GM10847 (cell line): ENCODE data around the gene CTBP2.

Source experiments
- POLR2A ChIP-seq: IDR thresholded peaks from 2 replicates; pipeline ENCODE4 v1.6.1; 2011; ENCODE audit not compliant: insufficient read length; ENCODE audit errors: extremely low read depth

Gene CTBP2

DNA sequence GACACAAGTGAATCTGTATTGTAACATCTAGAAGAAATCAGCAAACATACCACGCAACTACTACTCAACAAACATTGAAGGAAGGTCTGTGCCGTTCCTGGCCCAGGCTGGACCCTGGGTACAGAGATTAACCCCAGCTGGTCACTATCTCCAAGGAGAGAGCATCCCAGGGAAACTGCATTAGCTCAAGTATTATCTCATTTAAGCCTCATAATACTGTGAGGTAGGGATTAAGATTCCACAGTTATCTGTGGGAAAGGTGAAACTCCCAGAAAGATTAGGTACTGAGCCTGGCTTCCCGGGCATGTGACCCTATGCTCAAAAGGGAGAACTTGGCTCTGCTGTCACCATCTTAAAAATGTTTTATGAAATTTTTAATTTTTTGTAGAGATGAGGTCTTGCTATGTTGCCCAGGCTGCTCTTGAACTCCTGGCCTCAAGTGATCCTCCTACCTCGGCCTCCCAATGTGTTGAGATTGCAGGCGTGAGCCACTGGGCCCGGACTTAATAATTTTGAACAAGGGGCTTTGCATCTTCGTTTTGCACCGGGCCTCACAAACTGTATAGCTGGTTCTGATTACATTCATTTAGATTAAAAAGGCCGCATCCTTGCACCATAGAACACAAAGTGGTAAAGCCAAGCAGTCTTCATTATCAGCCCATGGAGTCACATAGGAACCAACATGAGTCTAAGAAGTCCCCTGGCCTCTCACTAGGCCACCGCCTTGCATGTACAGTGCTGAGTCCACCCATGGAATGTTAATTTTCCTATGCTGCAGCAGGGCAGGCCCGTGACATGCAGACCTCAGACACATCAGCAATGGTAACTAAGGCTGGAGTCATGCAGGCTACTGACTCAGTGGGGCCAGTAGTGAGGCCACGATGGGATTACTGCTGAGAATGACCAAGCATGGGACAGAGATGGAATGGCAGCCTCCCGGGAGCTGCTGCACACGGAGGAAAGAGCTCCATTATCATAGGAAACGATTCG, 5.5 kb upstream of the CTBP2 start:
- no peak for TF ChIP-seq POLR2A

DNA sequence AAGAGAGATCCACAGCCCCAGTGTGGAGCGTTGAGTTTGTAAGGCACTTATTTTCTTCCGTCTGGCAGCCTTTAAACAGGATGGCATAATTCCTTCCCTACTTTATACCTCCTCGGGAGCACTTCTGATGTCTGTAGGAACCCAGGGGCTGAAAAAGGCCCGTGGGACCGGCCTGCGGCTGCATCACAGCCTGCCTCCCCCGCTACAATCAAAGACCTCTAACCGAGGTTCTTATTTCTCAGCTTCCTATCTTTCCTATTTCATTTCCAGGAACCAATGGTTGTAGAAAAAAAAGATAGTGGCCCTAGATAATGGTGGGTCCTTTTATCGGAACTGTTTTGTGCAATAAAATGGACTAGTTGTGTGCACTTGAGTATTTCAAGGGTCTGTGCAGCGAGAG, 4.1 kb upstream of the CTBP2 start:
- TF ChIP-seq POLR2A, result no peak

DNA sequence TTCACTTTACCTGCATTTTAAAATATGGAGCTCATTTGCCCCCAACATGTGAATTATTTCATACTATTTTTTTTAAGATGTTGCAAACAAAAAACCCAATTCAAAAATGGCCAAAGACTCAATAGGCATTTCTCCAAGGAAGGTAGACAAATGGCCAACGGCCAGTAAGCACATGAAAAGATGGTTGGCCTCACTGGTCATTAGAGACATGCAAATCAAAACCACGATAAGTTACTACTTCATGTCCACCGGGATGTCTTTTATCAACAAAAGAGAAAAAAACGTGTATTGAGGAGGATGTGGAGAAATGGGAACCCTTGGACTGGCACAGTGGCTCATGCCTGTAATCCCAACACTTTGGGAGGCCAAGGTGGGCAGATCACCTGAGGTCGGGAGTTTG, 3.4 kb upstream of the CTBP2 start:
- no peak for TF ChIP-seq POLR2A

DNA sequence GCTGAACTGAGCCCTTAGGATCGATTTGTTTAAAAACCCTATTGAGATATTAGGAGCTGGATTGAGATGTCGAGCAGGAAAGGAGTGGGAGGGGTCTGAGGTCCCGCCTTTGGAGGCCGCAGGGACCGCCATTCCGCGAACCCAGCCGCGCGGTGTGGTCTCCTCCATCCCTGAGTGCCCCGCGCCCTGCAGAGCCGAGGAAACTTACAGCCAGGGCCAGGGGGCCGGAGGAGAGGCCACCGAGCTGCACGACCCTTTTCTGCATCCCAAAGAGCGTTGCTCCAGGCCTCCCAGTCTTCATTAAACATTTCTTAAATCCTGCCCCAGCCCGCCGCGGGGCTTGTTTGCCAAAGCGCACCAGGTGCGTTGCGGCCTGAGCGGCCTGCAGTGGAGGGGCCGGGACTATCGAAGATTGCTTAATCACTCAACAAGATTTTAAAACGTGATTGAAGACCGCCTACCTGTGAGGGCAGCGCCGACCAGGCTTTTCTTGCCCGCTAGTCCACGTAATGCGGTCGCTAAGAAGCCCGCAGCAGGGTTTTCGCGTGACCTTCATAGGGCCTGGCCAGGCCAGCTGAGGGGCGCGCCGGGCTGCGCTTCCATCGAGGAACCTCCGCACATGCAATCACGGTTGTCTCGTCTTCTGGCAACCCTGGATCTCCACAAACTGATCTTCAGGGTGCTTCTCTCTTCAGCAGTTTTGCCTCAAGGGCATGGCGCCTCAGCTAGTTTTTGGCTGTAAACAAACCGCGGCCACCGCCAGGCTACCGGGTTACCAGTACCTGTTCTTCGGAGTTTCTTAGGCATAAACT, 2.0 kb upstream of the CTBP2 start:
- no peak for TF ChIP-seq POLR2A

DNA sequence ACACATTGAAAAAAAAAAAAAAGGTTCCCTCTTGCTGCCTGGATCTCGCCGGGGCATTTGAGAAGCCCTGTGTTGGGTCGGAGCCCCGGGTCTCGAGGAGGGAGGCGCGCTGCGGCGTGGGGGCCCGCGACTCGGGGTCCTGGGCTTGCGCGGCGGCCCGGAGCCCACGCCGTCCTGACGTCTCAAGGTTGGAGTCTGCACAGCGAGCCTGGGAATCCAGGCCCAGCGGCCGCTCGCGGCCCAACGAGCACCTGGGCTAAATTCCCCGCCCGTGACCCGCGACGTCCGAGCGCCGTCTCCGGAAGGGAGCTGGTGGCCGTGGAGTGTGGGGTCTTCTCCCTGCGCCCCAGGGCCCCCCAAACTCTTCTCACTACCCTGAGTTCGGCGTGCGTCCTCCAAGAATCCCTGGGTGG, 1.4 kb upstream of the CTBP2 start:
- TF ChIP-seq POLR2A, result no peak

DNA sequence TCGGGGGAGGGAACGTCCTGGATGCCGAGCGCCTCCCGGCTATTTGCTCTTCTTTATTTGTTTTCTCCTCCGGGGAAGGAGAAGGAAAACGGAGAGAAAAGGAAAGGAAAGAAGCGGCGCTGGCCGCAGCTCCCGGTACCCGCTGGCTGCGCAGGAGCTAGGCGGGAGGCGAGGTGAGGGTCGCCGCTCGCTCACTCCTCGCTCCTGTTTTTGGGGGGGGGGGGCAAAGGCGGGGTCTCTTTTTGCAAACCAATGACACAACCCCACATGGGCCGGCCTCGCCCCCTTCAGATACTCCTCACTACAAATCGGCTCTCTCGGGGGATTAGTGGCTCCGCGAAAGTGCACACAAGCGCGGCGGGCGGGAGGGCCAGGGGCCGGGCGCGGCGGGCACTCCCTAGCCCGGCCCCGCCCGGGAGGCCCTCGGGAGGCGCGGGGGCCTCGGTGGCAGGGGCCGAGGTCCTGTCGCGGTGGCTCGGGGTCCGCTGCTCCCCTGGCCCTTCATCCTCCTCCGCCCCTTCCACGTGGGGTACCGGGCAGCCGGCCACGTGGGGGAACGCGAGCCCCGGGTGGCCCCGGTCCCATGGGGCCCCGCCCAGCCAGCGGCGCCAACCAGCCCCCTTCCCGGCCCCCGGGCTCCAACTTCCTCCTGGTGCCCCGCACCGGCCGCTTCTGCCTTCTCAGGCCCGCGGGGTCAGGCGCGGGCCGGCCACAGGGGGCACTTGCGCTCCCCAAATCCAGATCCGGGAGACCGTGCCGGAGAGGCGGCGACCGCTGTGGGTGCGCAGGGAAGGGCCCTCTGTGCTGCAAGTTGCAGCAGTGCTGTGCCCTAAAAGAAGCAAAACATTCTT, 718 bp upstream of the CTBP2 start:
- no peak for TF ChIP-seq POLR2A

DNA sequence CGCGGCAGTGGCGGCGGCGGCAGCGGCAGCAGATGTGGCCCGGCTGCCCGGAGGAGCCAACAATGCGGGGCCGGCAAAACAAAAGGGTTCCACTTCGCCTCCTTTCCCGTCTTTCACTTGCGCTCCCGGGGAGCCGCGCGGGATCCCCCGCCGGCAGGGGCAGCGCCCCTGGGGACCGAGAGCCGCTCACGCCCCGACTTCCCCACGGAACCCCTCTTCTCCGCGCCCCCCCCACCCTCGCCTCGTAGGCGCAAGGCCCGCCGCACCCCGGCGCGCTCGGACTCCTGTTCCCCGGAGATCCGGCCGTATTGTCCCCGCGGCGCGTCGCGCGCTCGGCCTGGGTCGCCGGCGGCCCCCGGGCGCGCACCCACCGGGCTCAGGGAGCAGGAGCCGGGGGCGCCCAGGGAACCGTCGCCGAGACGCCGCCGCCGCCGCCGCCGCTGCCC, 854 bp downstream of the CTBP2 start:
- TF ChIP-seq POLR2A, result no peak

DNA sequence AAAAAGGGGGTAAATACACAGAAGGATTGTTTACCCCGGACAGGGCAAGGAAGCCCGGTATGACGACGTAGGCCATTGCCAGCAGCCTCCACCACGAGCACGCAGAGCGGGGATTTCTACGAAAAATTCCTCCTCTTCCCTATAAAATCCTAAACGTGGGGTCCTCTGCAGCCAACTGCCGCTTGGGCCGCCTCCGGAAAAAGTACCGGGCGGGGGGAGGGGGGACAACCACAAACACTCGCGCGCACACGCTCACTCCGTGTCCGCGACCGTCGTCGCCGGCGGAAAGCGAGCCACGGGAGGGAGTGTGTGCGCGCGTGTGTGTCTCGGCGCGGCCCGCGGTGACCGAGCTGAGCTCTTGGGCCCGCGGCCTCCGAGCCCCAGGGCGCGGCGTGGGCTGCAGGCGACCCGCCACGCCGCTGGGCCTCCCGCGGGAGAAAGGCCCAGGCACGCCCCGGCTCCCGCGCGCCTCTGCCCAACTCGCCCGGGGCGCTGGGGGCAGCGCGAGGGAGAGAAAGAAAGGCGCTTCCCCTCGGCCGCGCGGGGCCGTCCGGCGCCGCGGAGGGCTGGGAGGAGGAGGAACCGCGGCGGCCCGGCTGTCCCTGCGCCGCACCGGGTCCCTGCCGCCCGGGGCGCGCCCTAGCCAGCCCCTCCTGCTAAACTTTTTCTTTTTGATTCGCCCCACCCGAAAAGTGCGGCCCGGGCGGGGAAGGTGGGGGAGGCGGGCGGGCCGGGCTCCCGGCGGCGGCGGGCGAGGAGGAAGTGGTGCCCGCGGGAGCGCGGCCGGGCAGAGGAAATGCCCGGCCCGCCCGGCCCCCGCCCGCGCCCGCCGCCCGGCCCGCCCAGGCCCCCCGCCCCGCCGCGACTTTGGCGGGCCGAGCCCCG, 1.5 kb downstream of the CTBP2 start:
- TF ChIP-seq POLR2A, result no peak

DNA sequence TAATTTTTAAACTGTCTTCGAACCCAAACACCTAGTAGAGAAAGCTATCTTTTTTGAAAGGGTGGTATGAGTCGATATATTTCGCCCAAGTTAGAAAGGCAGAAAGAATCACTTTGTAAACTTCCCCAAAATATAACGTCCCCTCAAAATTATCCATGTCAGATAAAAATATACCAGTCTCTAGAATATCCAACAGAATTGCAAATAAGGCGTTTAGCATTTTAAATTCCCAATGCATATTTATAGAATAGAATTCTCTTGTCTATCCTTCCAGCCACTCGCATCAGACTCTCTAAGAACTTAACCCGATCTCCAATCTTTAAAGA, 2.1 kb downstream of the CTBP2 start:
- TF ChIP-seq POLR2A, result no peak

DNA sequence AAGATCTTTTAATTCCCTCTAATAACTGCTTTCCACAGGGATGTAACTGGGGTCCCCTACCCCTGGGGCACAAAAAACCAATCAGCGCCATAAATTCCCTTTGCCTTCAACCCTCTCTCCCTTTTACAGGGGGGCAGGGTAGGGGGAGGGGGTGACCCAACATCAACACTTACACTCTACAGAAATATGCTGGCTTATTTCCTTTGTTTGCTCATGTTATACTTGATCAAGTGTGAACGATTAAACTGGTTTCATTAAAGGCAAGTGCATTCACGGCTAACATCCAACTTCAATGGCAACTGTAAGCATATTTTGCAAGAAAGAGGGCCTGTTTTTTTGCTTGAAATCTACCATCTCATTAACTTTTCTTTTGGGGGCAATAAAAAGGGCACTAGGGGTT, 2.9 kb downstream of the CTBP2 start:
- no peak for TF ChIP-seq POLR2A

DNA sequence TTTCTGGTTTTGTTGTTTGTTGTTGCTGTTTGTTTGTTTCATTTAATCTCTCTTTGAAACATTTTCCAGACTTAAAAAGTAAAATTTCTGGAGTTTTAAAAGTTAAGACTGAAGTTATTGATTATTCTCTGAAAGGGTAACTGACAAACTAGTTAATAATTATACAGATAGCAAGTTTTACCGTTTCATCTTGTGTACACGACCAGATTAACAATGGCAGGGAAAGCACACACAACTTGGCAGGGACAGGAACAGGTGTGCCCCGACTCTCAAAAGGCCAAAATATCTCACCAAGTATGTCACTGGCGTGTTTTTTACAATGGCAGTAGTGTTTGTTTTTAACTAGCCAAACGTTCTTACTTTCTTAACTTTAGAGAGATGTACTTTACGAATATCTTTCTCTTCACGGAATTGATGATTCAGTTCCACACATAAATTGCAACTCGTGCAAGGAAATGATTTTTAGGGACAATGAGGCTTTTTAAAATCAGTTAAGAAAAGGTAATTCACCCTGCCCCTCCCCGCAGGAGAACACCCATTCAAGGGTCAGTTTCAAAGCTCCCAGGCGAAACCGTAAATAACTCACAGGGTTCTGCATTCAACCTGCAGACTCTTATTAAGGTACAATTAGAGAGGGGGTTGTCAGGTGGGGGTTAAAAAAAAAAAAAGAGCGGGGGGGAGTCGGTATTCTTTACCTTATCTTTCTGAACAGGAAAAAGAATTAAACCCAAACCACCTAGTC, 3.5 kb downstream of the CTBP2 start:
- no peak for TF ChIP-seq POLR2A

DNA sequence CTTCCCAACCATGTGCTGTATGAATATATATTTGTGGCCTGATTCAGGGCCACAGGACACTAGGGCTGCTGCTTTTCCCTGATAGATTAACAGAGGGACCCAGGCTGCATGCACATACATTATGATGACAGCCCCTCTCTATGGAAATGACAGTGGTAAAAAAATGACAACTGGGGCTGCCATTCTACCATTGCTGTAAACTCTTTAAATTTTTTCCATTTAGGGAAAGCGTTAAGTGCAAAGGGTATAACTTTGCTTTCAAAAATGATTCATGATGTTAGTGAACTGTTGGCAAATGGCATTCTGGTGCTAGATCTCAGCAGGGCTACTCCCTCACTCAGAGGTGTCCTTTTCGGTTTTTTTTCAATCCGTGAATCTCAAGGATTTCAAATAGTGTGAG, 4.2 kb downstream of the CTBP2 start:
- TF ChIP-seq POLR2A, result no peak

DNA sequence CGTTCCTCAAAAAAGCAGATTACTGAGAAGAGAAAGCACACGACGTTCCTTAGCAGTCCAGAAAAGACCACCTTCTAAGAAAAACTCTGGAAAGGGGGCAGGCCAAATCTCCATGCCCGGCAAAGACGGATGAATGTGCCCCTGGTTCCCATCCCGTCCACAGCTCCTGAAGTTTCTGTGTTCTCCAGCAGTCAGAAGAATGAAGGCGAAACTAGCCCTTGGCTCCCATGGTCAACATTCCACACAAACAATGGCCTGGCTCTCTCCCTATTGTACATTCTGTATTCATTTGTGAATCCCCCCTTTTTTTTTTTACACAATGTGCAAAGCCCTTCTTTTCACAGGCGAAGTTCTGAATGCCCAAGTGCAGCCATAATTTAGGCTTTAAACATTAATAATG, 5.3 kb downstream of the CTBP2 start:
- no peak for TF ChIP-seq POLR2A

DNA sequence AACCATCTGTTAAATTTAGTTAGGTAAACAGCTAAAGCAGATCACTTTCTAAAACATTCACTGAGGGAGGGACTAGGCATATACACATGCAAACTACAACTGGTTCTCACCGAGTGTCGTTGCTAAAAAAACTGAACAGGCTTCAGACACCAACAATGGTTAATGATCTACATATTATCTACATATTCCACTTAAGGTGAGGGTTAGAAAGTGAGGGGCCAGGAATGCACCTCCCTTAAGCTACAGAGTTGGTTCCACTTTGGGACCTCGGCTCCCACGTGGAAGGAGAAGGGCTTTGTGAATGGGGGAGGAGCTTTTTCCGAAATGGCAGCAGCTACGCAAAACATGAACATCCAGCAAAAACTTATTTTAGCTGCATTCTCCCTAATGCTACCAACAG, 5.8 kb downstream of the CTBP2 start:
- no peak for TF ChIP-seq POLR2A
